Stomach (tissue), 4 donors: ENCODE data around the gene DESI1.

ENCODE experiments used
- EP300 ChIP-seq: sonication (generic); formaldehyde crosslinking; IDR thresholded peaks from one replicate; pipeline ENCODE4 v1.6.1; 2017; ENCODE audit warnings: antibody characterized with exemption
- POLR2AphosphoS5 ChIP-seq, 3 donors: sonication (generic); formaldehyde crosslinking; IDR thresholded peaks; one replicate each; pipeline ENCODE4 v1.6.1; 2016; ENCODE audit warnings: antibody characterized with exemption in 3 of 3
- TF ChIP-seq, protein P1 (sequence below), 7 experiments: fragments of 450-650 bp in 4 of 7; fragments of 200-600 bp in 3 of 7; sonication (generic) in 3 of 7; IDR thresholded peaks; one replicate each; pipeline ENCODE4 v1.5.1; 2016 to 2019; ENCODE audit warnings: antibody characterized with exemption in 7 of 7, control low read depth in 2 of 7, mild to moderate bottlenecking in 1 of 7

DNA sequence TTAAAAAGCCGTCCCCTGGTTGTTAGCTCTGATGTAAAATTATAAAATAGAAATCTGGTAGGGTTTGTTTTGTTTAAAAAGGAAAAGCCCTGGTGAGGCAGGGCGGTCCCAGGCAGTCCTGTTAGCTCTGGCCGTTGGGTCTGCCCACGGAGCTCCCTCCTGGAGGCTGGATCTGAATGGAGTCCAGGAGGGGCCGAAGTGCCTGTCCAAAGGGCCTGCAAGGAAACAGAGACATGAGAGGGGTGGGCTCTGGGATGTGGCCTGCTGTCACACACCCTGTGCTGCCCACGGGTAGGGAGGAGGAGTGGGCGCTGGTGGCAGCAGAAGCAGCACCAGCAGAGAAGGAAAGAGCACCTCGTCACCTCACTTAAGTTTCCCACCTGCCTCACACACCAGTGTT lies 19.9 kb downstream of the DESI1 start:
- TF ChIP-seq, protein P1, sequence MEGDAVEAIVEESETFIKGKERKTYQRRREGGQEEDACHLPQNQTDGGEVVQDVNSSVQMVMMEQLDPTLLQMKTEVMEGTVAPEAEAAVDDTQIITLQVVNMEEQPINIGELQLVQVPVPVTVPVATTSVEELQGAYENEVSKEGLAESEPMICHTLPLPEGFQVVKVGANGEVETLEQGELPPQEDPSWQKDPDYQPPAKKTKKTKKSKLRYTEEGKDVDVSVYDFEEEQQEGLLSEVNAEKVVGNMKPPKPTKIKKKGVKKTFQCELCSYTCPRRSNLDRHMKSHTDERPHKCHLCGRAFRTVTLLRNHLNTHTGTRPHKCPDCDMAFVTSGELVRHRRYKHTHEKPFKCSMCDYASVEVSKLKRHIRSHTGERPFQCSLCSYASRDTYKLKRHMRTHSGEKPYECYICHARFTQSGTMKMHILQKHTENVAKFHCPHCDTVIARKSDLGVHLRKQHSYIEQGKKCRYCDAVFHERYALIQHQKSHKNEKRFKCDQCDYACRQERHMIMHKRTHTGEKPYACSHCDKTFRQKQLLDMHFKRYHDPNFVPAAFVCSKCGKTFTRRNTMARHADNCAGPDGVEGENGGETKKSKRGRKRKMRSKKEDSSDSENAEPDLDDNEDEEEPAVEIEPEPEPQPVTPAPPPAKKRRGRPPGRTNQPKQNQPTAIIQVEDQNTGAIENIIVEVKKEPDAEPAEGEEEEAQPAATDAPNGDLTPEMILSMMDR (IDR thresholded peaks at IDR 0.05) = no peak
- TF ChIP-seq POLR2AphosphoS5 (IDR thresholded peaks at IDR 0.05) (no peak), EP300 (no peak)
